IMR-90 (cell line): ENCODE data around the gene CCDC12.

Experiments used
- BHLHE40 ChIP-seq: fragments of 150-350 bp; IDR thresholded peaks from 2 replicates; pipeline ENCODE4 v1.6.1; 2016; ENCODE audit warnings: mild to moderate bottlenecking, low read depth, low read length
- CEBPB ChIP-seq: IDR thresholded peaks from 2 replicates; pipeline ENCODE4 v1.6.1; 2012; ENCODE audit warnings: low read depth, low read length, improper control_type of control experiment
- CTCF ChIP-seq: conservative IDR thresholded peaks from 2 replicates; pipeline ENCODE4 v1.5.1; 2012; ENCODE audit warnings: mild to moderate bottlenecking, low read depth, low read length, improper control_type of control experiment
- FOS ChIP-seq: fragments of 150-350 bp; IDR thresholded peaks from 2 replicates; pipeline ENCODE4 v1.6.1; 2016; ENCODE audit warnings: low read depth, low read length
- MAFK ChIP-seq: IDR thresholded peaks from 2 replicates; pipeline ENCODE4 v1.6.1; 2012; ENCODE audit warnings: low read depth, low read length, improper control_type of control experiment
- MAZ ChIP-seq: IDR thresholded peaks from 2 replicates; pipeline ENCODE4 v1.6.1; 2012; ENCODE audit warnings: low read depth, mild to moderate bottlenecking, low read length, improper control_type of control experiment, moderate library complexity, borderline replicate concordance
- MXI1 ChIP-seq: IDR thresholded peaks from 2 replicates; pipeline ENCODE4 v1.6.1; 2012; ENCODE audit warnings: low read depth, mild to moderate bottlenecking, low read length, moderate library complexity, borderline replicate concordance
- NFE2L2 ChIP-seq: fragments of 150-350 bp; IDR thresholded peaks from 2 replicates; pipeline ENCODE4 v1.6.1; 2016; ENCODE audit warnings: low read depth, mild to moderate bottlenecking, low read length
- POLR2A ChIP-seq: IDR thresholded peaks from 2 replicates; pipeline ENCODE4 v1.6.1; 2012; ENCODE audit warnings: mild to moderate bottlenecking, low read depth, low read length
- RAD21 ChIP-seq: IDR thresholded peaks from 2 replicates; pipeline ENCODE4 v1.6.1; 2012; ENCODE audit warnings: low read length, improper control_type of control experiment
- RCOR1 ChIP-seq: IDR thresholded peaks from 2 replicates; pipeline ENCODE4 v1.6.1; 2012; ENCODE audit warnings: mild to moderate bottlenecking, low read length, improper control_type of control experiment; ENCODE audit not compliant: insufficient replicate concordance
- RFX5 ChIP-seq: IDR thresholded peaks from 2 replicates; pipeline ENCODE4 v1.8.0; 2012; ENCODE audit warnings: low read depth, mild to moderate bottlenecking, low read length, moderate library complexity
- SMC3 ChIP-seq: fragments of 150-350 bp; IDR thresholded peaks from 2 replicates; pipeline ENCODE4 v1.6.1; 2016; ENCODE audit warnings: low read depth, mild to moderate bottlenecking, antibody characterized with exemption, low read length, moderate library complexity
- USF2 ChIP-seq: fragments of 150-350 bp; IDR thresholded peaks from 2 replicates; pipeline ENCODE4 v1.6.1; 2017; ENCODE audit warnings: mild to moderate bottlenecking, antibody characterized with exemption, low read length, low read depth

GRCh38 chr3:46931631-46932331 is 44.8 kb downstream of the CCDC12 start:
- no peak for TF ChIP-seq RCOR1
- no peak for TF ChIP-seq POLR2A
- no peak for TF ChIP-seq CTCF
- no peak for TF ChIP-seq FOS
- TF ChIP-seq USF2, result no peak
- TF ChIP-seq MXI1, result no peak
- no peak for TF ChIP-seq SMC3
- no peak for TF ChIP-seq BHLHE40
- TF ChIP-seq MAFK, result no peak
- TF ChIP-seq CEBPB, result no peak
- TF ChIP-seq RAD21, result no peak
- no peak for TF ChIP-seq RFX5
- TF ChIP-seq MAZ, result no peak
- TF ChIP-seq NFE2L2, result no peak
